SK-N-SH (cell line): Measurements from ENCODE around the gene MAPRE2. TPM values are rescaled to one million over a fixed set of nuclear protein-coding genes. Genes with fewer than 3 reads are reported as not detected.

Source experiments
- CTCF ChIA-PET: fragments of 300-600, 350-600 bp; formaldehyde crosslinking; extraction: SDS; loops from one replicate; lab custom pipeline; 2021; lab: Yijun Ruan, JAX
- POLR2A ChIA-PET: fragments of 350-600 bp; sonication (Branson Sonifier 250); formaldehyde crosslinking; extraction: SDS; loops from one replicate; lab custom pipeline; 2020; ENCODE audit warnings: antibody characterized with exemption, inconsistent platforms; lab: Yijun Ruan, JAX
- DNase-seq: peaks from one replicate; pipeline ENCODE4 v3.0.0; 2012
- H2AFZ ChIP-seq: fragments of 200-600 bp; sonication (generic); 2 replicates; pipeline ENCODE4 v1.8.1; 2016; ENCODE audit warnings: antibody characterized with exemption, mild to moderate bottlenecking, low read depth
- H3F3A ChIP-seq: fragments of 200-600 bp; sonication (generic); replicated peaks from 2 replicates; pipeline ENCODE3; 2016; ENCODE audit warnings: antibody characterized with exemption, mild to moderate bottlenecking; ENCODE audit not compliant: insufficient read depth
- H3K27ac ChIP-seq, 2 experiments: fragments of 200-500 bp in 1 of 2; fragments of 200-600 bp in 1 of 2; sonication (Bioruptor generic) in 1 of 2; sonication (generic), shearing (Covaris generic) in 1 of 2; 2 replicates each; pipeline versions ENCODE4 v1.5.1 to v1.6.1; 2014 to 2016; ENCODE audit warnings: low read depth in 2 of 2, inconsistent platforms in 1 of 2, low read length in 1 of 2, mild to moderate bottlenecking in 1 of 2, mixed read lengths in 1 of 2
- H3K27me3 ChIP-seq: fragments of 200-600 bp; sonication (generic), shearing (Covaris generic); 2 replicates; pipeline ENCODE4 v1.6.1; 2016; ENCODE audit warnings: mixed run types; ENCODE audit not compliant: insufficient read depth
- H3K36me3 ChIP-seq, 2 experiments: fragments of 200-500 bp in 1 of 2; fragments of 200-600 bp in 1 of 2; sonication (Bioruptor generic) in 1 of 2; sonication (generic) in 1 of 2; replicated peaks in 1 of 2; 2 replicates each; pipeline versions ENCODE3 to v1.5.1; 2014 to 2016; ENCODE audit warnings: low read length in 1 of 2, mild to moderate bottlenecking in 1 of 2; ENCODE audit not compliant: insufficient read depth in 2 of 2, control insufficient read depth in 1 of 2
- H3K4me1 ChIP-seq, 2 experiments: fragments of 200-500 bp in 1 of 2; fragments of 200-600 bp in 1 of 2; sonication (Bioruptor generic) in 1 of 2; sonication (generic), shearing (Covaris generic) in 1 of 2; 2 replicates each; pipeline versions ENCODE4 v1.5.1 to v1.6.1; 2014 to 2016; ENCODE audit warnings: low read depth in 1 of 2, low read length in 1 of 2, mixed run types in 1 of 2; ENCODE audit not compliant: insufficient read depth in 2 of 2, control insufficient read depth in 1 of 2
- H3K4me2 ChIP-seq: fragments of 200-600 bp; sonication (generic), shearing (Covaris generic); 2 replicates; pipeline ENCODE4 v1.6.1; 2017; ENCODE audit warnings: mixed run types
- H3K4me3 ChIP-seq, 2 experiments: fragments of 200-500 bp in 1 of 2; fragments of 200-600 bp in 1 of 2; sonication (Bioruptor generic) in 1 of 2; sonication (generic), shearing (Covaris generic) in 1 of 2; 2 replicates each; pipeline versions ENCODE4 v1.5.1 to v1.8.1; 2014 to 2016; ENCODE audit warnings: low read depth in 2 of 2, inconsistent platforms in 1 of 2, low read length in 1 of 2, mild to moderate bottlenecking in 1 of 2, mixed read lengths in 1 of 2, moderate library complexity in 1 of 2
- H3K79me2 ChIP-seq: fragments of 200-600 bp; sonication (generic); 2 replicates; pipeline ENCODE4 v1.8.1; 2017; ENCODE audit warnings: mild to moderate bottlenecking; ENCODE audit not compliant: insufficient read depth
- H3K9ac ChIP-seq: fragments of 200-600 bp; sonication (generic); 2 replicates; pipeline ENCODE4 v1.6.1; 2017; ENCODE audit warnings: mixed run types
- H3K9me2 ChIP-seq: fragments of 200-600 bp; sonication (generic); 2 replicates; pipeline ENCODE4 v1.6.1; 2017; ENCODE audit warnings: mixed run types
- H3K9me3 ChIP-seq: fragments of 200-600 bp; sonication (generic); 2 replicates; pipeline ENCODE4 v1.6.1; 2017; ENCODE audit warnings: mixed run types, mild to moderate bottlenecking, moderate library complexity
- H4K20me1 ChIP-seq: fragments of 200-600 bp; sonication (generic); 2 replicates; pipeline ENCODE4 v1.6.1; 2017; ENCODE audit warnings: mild to moderate bottlenecking, mixed run types; ENCODE audit not compliant: insufficient read depth
- ELF1 ChIP-seq: IDR thresholded peaks from 2 replicates; pipeline ENCODE4 v1.4.0; 2012
- FOXM1 ChIP-seq: IDR thresholded peaks from 2 replicates; pipeline ENCODE4 v1.4.0; 2012; ENCODE audit warnings: low read depth, mild to moderate bottlenecking
- GABPA ChIP-seq: IDR thresholded peaks from 2 replicates; pipeline ENCODE4 v1.4.0; 2012; ENCODE audit warnings: low read depth, mild to moderate bottlenecking
- MEF2A ChIP-seq: IDR thresholded peaks from 2 replicates; pipeline ENCODE4 v1.4.0; 2012; ENCODE audit warnings: low read depth, borderline replicate concordance
- NFIC ChIP-seq: IDR thresholded peaks from 2 replicates; pipeline ENCODE4 v1.4.0; 2012; ENCODE audit warnings: borderline replicate concordance
- NRF1 ChIP-seq: IDR thresholded peaks from 2 replicates; pipeline ENCODE4 v1.6.1; 2012; ENCODE audit warnings: low read depth, mild to moderate bottlenecking, low read length
- POLR2AphosphoS5 ChIP-seq: IDR thresholded peaks from 2 replicates; pipeline ENCODE4 v1.6.1; 2012; ENCODE audit warnings: low read depth, low read length
- RAD21 ChIP-seq: IDR thresholded peaks from 2 replicates; pipeline ENCODE4 v1.6.1; 2012; ENCODE audit warnings: mild to moderate bottlenecking, low read length
- RCOR1 ChIP-seq: fragments of 150-350 bp; IDR thresholded peaks from 2 replicates; pipeline ENCODE4 v1.6.1; 2017; ENCODE audit warnings: antibody characterized with exemption, low read length
- RFX5 ChIP-seq: IDR thresholded peaks from 2 replicates; pipeline ENCODE4 v1.6.1; 2012; ENCODE audit warnings: mild to moderate bottlenecking, improper control_type of control experiment, low read length
- RXRA ChIP-seq: IDR thresholded peaks from 2 replicates; pipeline ENCODE4 v1.4.0; 2012; ENCODE audit warnings: low read depth, mild to moderate bottlenecking, borderline replicate concordance
- SMC3 ChIP-seq: IDR thresholded peaks from 2 replicates; pipeline ENCODE4 v1.6.1; 2012; ENCODE audit warnings: low read depth, low read length, improper control_type of control experiment
- TEAD4 ChIP-seq: IDR thresholded peaks from 2 replicates; pipeline ENCODE4 v1.4.0; 2012; ENCODE audit warnings: mild to moderate bottlenecking, borderline replicate concordance; ENCODE audit not compliant: insufficient read depth
- WGBS: methylation state at CpG from one replicate; pipeline ENCODE4 v1.1.6; 2017; ENCODE audit warnings: low lambda C conversion rate; 5-methylcytosine and 5-hydroxymethylcytosine counted together
- polyA plus RNA-seq, 3 experiments: library from polyadenylated mRNA; depleted of rRNA; stranded (reverse); fragments of >200 nt; gene quantifications; 2 replicates each; pipeline ENCODE4 v1.2.3, GENCODE V29; 2012
- TF ChIP-seq, protein P1 (sequence below): fragments of 200-600 bp; sonication (generic); IDR thresholded peaks from 2 replicates; pipeline ENCODE4 v1.6.1; 2017; ENCODE audit warnings: antibody characterized with exemption, mild to moderate bottlenecking, moderate library complexity
- TF ChIP-seq, protein P2 (sequence below): fragments of 150-350 bp; IDR thresholded peaks from 2 replicates; pipeline ENCODE4 v1.6.1; 2016; ENCODE audit warnings: mild to moderate bottlenecking, low read depth, low read length
- TF ChIP-seq, protein P3 (sequence below): IDR thresholded peaks from 2 replicates; pipeline ENCODE4 v1.6.1; 2012; ENCODE audit warnings: mild to moderate bottlenecking, low read depth, low read length, moderate library complexity
- TF ChIP-seq, protein P4 (sequence below): IDR thresholded peaks from 2 replicates; pipeline ENCODE4 v1.4.0; 2012; ENCODE audit warnings: low read depth, borderline replicate concordance
- TF ChIP-seq, protein P5 (sequence below): IDR thresholded peaks from 2 replicates; pipeline ENCODE4; 2012

MAPRE2 gene
- polyA plus RNA-seq, 1 of the 3 experiments (the other 2 are of a cell fraction), result 11.5 TPM

DNA sequence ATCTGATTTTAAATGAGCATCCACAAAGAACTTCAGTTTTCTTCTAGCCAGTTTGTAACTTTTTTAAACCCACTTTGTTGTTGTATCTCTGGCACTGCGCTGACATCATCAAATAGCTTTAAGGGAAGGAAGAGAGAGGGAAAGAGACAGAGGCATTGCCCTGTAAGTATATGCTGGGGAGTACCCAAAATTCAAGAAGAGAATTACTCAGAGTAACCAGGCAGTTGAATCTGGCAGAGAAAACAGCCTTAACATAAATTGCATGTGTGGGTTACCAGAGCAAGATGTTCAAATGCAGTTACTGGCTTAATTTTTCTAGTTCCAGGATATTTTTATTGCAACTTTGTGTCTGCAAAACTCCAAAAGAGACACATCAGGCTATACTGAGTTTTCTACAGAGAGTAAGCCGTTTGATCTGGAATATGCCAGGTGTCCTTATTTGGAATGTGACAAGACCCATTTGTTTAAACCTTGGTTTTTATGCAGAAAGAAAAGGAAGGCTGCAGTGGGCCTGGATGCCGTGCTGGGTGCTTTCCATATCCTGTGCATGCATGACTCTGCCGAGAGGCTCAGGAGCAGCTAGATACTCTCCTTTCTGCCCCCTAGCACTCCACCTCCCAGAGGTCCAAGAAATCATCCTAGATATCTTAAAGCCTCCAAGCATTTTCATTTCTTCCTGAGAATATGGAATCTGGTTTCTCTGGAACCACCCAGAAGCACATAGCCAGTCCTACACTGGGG is 93.7 kb downstream of the MAPRE2 start:
- Histone ChIP-seq H3K27me3 (no peaks in the 10 kb centered on the region), H3K4me2 (no peak overlapping the region), H3K4me1 (peaks cover 0 to 11% of the 10 kb centered on the region in 2 experiments; a peak in 1 of 4 replicates), H3F3A (no peaks in the 10 kb centered on the region), H2AFZ (no peak overlapping the region), H3K79me2 (no peaks in the 10 kb centered on the region), H4K20me1 (no peaks in the 10 kb centered on the region), H3K9me3 (no peaks in the 10 kb centered on the region), H3K4me3 (no peak overlapping the region), H3K9ac (no peak overlapping the region), H3K36me3 (peaks cover 0 to 6% of the 10 kb centered on the region in 2 experiments), H3K9me2 (no peaks in the 10 kb centered on the region), H3K27ac (no peak overlapping the region)
- DNase-seq, result no peak
- TF ChIP-seq SMC3 (no peak), NFIC (no peak), NRF1 (no peak), RCOR1 (no peak)
- TF ChIP-seq, protein P1, sequence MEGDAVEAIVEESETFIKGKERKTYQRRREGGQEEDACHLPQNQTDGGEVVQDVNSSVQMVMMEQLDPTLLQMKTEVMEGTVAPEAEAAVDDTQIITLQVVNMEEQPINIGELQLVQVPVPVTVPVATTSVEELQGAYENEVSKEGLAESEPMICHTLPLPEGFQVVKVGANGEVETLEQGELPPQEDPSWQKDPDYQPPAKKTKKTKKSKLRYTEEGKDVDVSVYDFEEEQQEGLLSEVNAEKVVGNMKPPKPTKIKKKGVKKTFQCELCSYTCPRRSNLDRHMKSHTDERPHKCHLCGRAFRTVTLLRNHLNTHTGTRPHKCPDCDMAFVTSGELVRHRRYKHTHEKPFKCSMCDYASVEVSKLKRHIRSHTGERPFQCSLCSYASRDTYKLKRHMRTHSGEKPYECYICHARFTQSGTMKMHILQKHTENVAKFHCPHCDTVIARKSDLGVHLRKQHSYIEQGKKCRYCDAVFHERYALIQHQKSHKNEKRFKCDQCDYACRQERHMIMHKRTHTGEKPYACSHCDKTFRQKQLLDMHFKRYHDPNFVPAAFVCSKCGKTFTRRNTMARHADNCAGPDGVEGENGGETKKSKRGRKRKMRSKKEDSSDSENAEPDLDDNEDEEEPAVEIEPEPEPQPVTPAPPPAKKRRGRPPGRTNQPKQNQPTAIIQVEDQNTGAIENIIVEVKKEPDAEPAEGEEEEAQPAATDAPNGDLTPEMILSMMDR, result no peak
- TF ChIP-seq, protein P2, sequence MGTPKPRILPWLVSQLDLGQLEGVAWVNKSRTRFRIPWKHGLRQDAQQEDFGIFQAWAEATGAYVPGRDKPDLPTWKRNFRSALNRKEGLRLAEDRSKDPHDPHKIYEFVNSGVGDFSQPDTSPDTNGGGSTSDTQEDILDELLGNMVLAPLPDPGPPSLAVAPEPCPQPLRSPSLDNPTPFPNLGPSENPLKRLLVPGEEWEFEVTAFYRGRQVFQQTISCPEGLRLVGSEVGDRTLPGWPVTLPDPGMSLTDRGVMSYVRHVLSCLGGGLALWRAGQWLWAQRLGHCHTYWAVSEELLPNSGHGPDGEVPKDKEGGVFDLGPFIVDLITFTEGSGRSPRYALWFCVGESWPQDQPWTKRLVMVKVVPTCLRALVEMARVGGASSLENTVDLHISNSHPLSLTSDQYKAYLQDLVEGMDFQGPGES, result no peak
- POLR2A ChIA-PET, result no interaction called here
- CTCF ChIA-PET, result interaction anchor here (1.0 to 3.0 kb wide), 3 partner anchors 9 to 94 kb away, joined by 3 to 13 read pairs (median 5); no protein-coding TSS in a partner anchor
- WGBS, result 100% methylated on average over 4 of the region's 4 CpGs

DNA sequence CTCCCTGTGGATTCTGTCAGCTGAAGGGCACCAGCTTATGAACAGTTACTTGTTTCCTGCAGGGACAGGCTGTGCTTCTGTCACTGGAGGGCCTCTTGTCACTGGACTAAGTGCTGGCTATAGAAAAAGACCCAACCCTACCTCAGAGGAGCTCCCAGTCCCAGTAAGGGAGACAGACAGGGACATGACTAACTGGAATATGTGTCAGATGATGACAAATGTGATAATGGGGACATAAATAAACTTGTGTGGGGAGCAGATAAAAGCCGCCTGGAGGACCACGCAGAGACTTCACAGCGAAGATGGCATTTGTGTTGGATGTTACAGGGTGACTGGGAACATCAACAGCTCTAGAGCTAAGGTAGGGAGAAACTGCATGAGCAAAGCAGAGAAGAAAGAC is 95.0 kb downstream of the MAPRE2 start:
- WGBS, result 94% methylated on average over 3 of the region's 3 CpGs
- DNase-seq, result no peak
- Histone ChIP-seq H3F3A (no peaks in the 10 kb centered on the region), H3K9me2 (no peaks in the 10 kb centered on the region), H3K4me1 (peaks cover 0 to 11% of the 10 kb centered on the region in 2 experiments; a peak in 1 of 4 replicates), H3K27ac (no peak overlapping the region; a peak in 1 of 4 replicates), H3K79me2 (no peaks in the 10 kb centered on the region), H3K9ac (no peak overlapping the region), H3K4me2 (no peak overlapping the region), H3K9me3 (no peaks in the 10 kb centered on the region), H4K20me1 (no peaks in the 10 kb centered on the region), H3K27me3 (no peaks in the 10 kb centered on the region), H3K4me3 (no peak overlapping the region), H3K36me3 (peaks cover 0 to 6% of the 10 kb centered on the region in 2 experiments), H2AFZ (no peak overlapping the region)
- POLR2A ChIA-PET, result no interaction called here
- CTCF ChIA-PET, result interaction anchor here (0.9 to 3.0 kb wide), 4 partner anchors 9 to 110 kb away, joined by 3 to 13 read pairs (median 6); no protein-coding TSS in a partner anchor
- TF ChIP-seq, protein P3, sequence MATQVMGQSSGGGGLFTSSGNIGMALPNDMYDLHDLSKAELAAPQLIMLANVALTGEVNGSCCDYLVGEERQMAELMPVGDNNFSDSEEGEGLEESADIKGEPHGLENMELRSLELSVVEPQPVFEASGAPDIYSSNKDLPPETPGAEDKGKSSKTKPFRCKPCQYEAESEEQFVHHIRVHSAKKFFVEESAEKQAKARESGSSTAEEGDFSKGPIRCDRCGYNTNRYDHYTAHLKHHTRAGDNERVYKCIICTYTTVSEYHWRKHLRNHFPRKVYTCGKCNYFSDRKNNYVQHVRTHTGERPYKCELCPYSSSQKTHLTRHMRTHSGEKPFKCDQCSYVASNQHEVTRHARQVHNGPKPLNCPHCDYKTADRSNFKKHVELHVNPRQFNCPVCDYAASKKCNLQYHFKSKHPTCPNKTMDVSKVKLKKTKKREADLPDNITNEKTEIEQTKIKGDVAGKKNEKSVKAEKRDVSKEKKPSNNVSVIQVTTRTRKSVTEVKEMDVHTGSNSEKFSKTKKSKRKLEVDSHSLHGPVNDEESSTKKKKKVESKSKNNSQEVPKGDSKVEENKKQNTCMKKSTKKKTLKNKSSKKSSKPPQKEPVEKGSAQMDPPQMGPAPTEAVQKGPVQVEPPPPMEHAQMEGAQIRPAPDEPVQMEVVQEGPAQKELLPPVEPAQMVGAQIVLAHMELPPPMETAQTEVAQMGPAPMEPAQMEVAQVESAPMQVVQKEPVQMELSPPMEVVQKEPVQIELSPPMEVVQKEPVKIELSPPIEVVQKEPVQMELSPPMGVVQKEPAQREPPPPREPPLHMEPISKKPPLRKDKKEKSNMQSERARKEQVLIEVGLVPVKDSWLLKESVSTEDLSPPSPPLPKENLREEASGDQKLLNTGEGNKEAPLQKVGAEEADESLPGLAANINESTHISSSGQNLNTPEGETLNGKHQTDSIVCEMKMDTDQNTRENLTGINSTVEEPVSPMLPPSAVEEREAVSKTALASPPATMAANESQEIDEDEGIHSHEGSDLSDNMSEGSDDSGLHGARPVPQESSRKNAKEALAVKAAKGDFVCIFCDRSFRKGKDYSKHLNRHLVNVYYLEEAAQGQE, result no peak
- TF ChIP-seq MEF2A, result no peak
- no peak for TF ChIP-seq RXRA
- TF ChIP-seq RAD21, result no peak
- TF ChIP-seq, protein P4, sequence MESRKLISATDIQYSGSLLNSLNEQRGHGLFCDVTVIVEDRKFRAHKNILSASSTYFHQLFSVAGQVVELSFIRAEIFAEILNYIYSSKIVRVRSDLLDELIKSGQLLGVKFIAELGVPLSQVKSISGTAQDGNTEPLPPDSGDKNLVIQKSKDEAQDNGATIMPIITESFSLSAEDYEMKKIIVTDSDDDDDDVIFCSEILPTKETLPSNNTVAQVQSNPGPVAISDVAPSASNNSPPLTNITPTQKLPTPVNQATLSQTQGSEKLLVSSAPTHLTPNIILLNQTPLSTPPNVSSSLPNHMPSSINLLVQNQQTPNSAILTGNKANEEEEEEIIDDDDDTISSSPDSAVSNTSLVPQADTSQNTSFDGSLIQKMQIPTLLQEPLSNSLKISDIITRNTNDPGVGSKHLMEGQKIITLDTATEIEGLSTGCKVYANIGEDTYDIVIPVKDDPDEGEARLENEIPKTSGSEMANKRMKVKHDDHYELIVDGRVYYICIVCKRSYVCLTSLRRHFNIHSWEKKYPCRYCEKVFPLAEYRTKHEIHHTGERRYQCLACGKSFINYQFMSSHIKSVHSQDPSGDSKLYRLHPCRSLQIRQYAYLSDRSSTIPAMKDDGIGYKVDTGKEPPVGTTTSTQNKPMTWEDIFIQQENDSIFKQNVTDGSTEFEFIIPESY, result no peak
- TF ChIP-seq SMC3, result no peak
- no peak for TF ChIP-seq TEAD4
- TF ChIP-seq, protein P5, sequence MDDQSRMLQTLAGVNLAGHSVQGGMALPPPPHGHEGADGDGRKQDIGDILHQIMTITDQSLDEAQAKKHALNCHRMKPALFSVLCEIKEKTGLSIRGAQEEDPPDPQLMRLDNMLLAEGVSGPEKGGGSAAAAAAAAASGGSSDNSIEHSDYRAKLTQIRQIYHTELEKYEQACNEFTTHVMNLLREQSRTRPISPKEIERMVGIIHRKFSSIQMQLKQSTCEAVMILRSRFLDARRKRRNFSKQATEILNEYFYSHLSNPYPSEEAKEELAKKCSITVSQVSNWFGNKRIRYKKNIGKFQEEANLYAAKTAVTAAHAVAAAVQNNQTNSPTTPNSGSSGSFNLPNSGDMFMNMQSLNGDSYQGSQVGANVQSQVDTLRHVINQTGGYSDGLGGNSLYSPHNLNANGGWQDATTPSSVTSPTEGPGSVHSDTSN, result no peak
- no peak for TF ChIP-seq FOXM1
- TF ChIP-seq GABPA, result no peak
- TF ChIP-seq RFX5, result no peak
- no peak for TF ChIP-seq ELF1
- no peak for TF ChIP-seq POLR2AphosphoS5
